ENCODE measurements around the gene ABO. TPM values are rescaled to one million over a fixed set of nuclear protein-coding genes. Genes with fewer than 3 reads are reported as not detected.
A peak's percentile ranks its signal among the peaks of the same experiment; 100 is the strongest.

The ABO gene
- total RNA-seq (2014; rRNA removed; shearing (Covaris generic)) (not detected in 2 replicates), polyA plus RNA-seq (2016; fragmentation: Nextera tagmentation; extraction: Ambion mirVana) (not detected in 2 replicates)

DNA sequence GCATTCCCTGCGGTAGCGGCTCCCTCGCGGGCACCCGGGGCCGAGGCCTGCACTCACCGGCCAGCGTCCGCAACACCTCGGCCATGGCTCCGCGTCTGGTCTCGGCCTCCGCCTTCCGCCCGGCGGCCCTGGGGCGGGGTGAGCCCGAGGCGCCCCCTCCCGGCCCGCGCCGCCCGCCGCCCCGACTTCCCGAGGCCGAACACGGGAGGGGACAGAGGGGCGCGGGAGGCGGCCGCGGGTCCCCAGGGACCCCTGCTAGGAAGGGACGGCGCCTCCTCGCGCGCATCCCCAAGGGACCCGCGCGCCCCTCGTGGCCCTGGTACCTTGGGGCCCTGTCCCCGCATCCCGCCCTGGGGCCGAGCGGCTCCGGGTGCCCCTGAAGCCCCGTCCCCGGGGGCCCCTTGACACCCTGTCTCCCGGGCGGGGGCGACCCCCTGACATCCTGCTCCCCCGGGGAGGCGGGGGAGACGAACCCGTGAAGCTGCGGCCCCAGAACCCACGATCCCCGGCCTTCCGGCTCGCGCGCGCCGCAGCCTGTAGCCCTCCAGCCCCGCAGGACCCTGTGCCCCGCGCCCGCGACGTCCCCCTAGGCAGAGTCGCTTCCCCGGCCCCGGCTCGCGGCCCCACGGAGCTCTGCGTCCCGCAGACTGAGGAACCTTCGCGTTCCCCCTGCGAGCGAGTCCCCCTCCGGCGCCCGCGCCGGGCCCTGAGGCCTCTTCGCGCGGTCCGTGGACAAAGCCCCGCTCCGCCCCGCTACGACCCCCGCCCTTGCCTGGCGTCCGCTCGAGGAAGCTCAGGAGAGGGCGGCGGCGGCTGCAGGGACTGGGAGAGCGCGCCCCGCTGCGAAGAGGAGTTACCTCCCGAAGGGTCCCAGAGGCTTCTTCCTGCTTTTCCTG is at the start of gene ABO:
Gene ABO, minus strand, starts transcription at position 97 of the 896 bp plus-strand sequence.
- in situ Hi-C loops (cut with MboI), result no loop called here
- Histone ChIP-seq H3K79me2 (ENCODE audit: insufficient read depth) (no peaks in the 10 kb centered on the region), H3K9me3 (ENCODE audit: low read depth) (no peaks in the 10 kb centered on the region), H3K4me2 (ENCODE audit: unreplicated experiment) (no peak within 1 kb of the TSS), H3K9me2 (ENCODE audit: insufficient read depth) (no peaks in the 10 kb centered on the region), H3K27ac (no peak within 1 kb of the TSS), H3K9ac (no peak within 1 kb of the TSS), H3K36me3 (ENCODE audit: low read depth) (no peaks in the 10 kb centered on the region), H3K27me3 (replicated peaks; ENCODE audit: insufficient read depth) (peaks cover 70% of the 10 kb centered on the region), H2AFZ (no peak within 1 kb of the TSS), H3F3A (ENCODE audit: insufficient read depth) (no peaks in the 10 kb centered on the region), H3K4me1 (ENCODE audit: insufficient read depth) (no peaks in the 10 kb centered on the region), H3K4me3 (no peak within 1 kb of the TSS), H4K20me1 (ENCODE audit: insufficient read depth) (no peaks in the 10 kb centered on the region)
- TF ChIP-seq EZH2 (IDR thresholded peaks at IDR 0.05; ENCODE audit: insufficient read depth, poor library complexity, severe bottlenecking) (peak; percentile 77), EZH2phosphoT487 (IDR thresholded peaks at IDR 0.05; ENCODE audit: insufficient read depth, low read depth) (no peak)
- DNase-seq, result peak; percentile 10
- WGBS, 2 experiments (ENCODE audit: low coverage in 1 of 2, low lambda C conversion rate in 2 of 2, missing lambda C conversion rate in 2 of 2), result 2 to 3% methylated on average over 41 to 83 of the region's 110 CpGs

GRCh38 chr9:133323991-133324703 is 49.1 kb upstream of the ABO start:
- TF ChIP-seq EZH2phosphoT487 (IDR thresholded peaks at IDR 0.05; ENCODE audit: insufficient read depth, low read depth) (no peak), EZH2 (IDR thresholded peaks at IDR 0.05; ENCODE audit: insufficient read depth, poor library complexity, severe bottlenecking) (no peak)
- 82 to 86% methylated on average over 13 of the region's 13 CpGs for WGBS, 2 experiments (ENCODE audit: low coverage in 1 of 2, low lambda C conversion rate in 2 of 2, missing lambda C conversion rate in 2 of 2)

GRCh38 chr9:133323211-133323610 is 48.2 kb upstream of the ABO start:
- no peaks in the 10 kb centered on the region for H3K9me2 ChIP-seq (ENCODE audit: insufficient read depth)
- H3K4me1 ChIP-seq (ENCODE audit: insufficient read depth), result no peaks in the 10 kb centered on the region
- no peaks in the 10 kb centered on the region for H4K20me1 ChIP-seq (ENCODE audit: insufficient read depth)
- 60 to 62% methylated on average over 10 of the region's 10 CpGs for whole genome bisulfite sequencing, 2 experiments (ENCODE audit: low coverage in 1 of 2, low lambda C conversion rate in 2 of 2, missing lambda C conversion rate in 2 of 2)
- H3K9ac ChIP-seq, result no peak overlapping the region
- H3K27me3 ChIP-seq (replicated peaks; ENCODE audit: insufficient read depth), result no peaks in the 10 kb centered on the region
- H2AFZ ChIP-seq, result no peak overlapping the region
- no peak for DNase-seq
- H3K27ac ChIP-seq, result no peak overlapping the region
- no peaks in the 10 kb centered on the region for H3K36me3 ChIP-seq (ENCODE audit: low read depth)
- no peak overlapping the region for H3K4me3 ChIP-seq
- TF ChIP-seq EZH2phosphoT487 (IDR thresholded peaks at IDR 0.05; ENCODE audit: insufficient read depth, low read depth) (no peak), EZH2 (IDR thresholded peaks at IDR 0.05; ENCODE audit: insufficient read depth, poor library complexity, severe bottlenecking) (no peak)
- no peak overlapping the region for H3K4me2 ChIP-seq (ENCODE audit: unreplicated experiment)
- in situ Hi-C loops (cut with MboI), result no loop called here
- H3K79me2 ChIP-seq (ENCODE audit: insufficient read depth), result no peaks in the 10 kb centered on the region
- H3K9me3 ChIP-seq (ENCODE audit: low read depth), result no peaks in the 10 kb centered on the region
- H3F3A ChIP-seq (ENCODE audit: insufficient read depth), result no peaks in the 10 kb centered on the region

More at GRCh38 chr9:133323991-133324703, 49.1 kb upstream of the ABO start:
- no peaks in the 10 kb centered on the region for H3K9me3 ChIP-seq (ENCODE audit: low read depth)
- H3K4me3 ChIP-seq, result no peak overlapping the region
- in situ Hi-C loops (cut with MboI), result no loop called here
- H3K27ac ChIP-seq, result no peak overlapping the region
- H3K9ac ChIP-seq, result no peak overlapping the region
- no peaks in the 10 kb centered on the region for H3K79me2 ChIP-seq (ENCODE audit: insufficient read depth)
- H3K27me3 ChIP-seq (replicated peaks; ENCODE audit: insufficient read depth), result no peaks in the 10 kb centered on the region
- H3K9me2 ChIP-seq (ENCODE audit: insufficient read depth), result no peaks in the 10 kb centered on the region
- no peaks in the 10 kb centered on the region for H3F3A ChIP-seq (ENCODE audit: insufficient read depth)
- H3K4me2 ChIP-seq (ENCODE audit: unreplicated experiment), result no peak overlapping the region
- DNase-seq, result no peak
- H4K20me1 ChIP-seq (ENCODE audit: insufficient read depth), result no peaks in the 10 kb centered on the region
- H2AFZ ChIP-seq, result no peak overlapping the region
- no peaks in the 10 kb centered on the region for H3K4me1 ChIP-seq (ENCODE audit: insufficient read depth)
- no peaks in the 10 kb centered on the region for H3K36me3 ChIP-seq (ENCODE audit: low read depth)

- in situ Hi-C loops (cut with MboI), result no loop called here
- 52 to 59% methylated on average over 11 to 14 of the region's 14 CpGs for WGBS, 2 experiments (ENCODE audit: low coverage in 1 of 2, low lambda C conversion rate in 2 of 2, missing lambda C conversion rate in 2 of 2)
These were observed 47.7 kb upstream of the ABO start for GRCh38 chr9:133322701-133323100.

More at GRCh38 chr9:133322701-133323100, 47.7 kb upstream of the ABO start:
- H3K36me3 ChIP-seq (ENCODE audit: low read depth), result no peaks in the 10 kb centered on the region
- no peaks in the 10 kb centered on the region for H3K27me3 ChIP-seq (replicated peaks; ENCODE audit: insufficient read depth)
- no peak overlapping the region for H3K27ac ChIP-seq
- no peaks in the 10 kb centered on the region for H3K79me2 ChIP-seq (ENCODE audit: insufficient read depth)
- no peaks in the 10 kb centered on the region for H3K4me1 ChIP-seq (ENCODE audit: insufficient read depth)
- H3K9me2 ChIP-seq (ENCODE audit: insufficient read depth), result no peaks in the 10 kb centered on the region
- no peak overlapping the region for H2AFZ ChIP-seq
- no peak for DNase-seq
- H3K9me3 ChIP-seq (ENCODE audit: low read depth), result no peaks in the 10 kb centered on the region
- H3K9ac ChIP-seq, result no peak overlapping the region
- no peak overlapping the region for H3K4me2 ChIP-seq (ENCODE audit: unreplicated experiment)
- H4K20me1 ChIP-seq (ENCODE audit: insufficient read depth), result no peaks in the 10 kb centered on the region
- no peak overlapping the region for H3K4me3 ChIP-seq
- H3F3A ChIP-seq (ENCODE audit: insufficient read depth), result no peaks in the 10 kb centered on the region
- TF ChIP-seq EZH2 (IDR thresholded peaks at IDR 0.05; ENCODE audit: insufficient read depth, poor library complexity, severe bottlenecking) (no peak), EZH2phosphoT487 (IDR thresholded peaks at IDR 0.05; ENCODE audit: insufficient read depth, low read depth) (no peak)
